IPS-18a (cell line): ENCODE measurements around the gene GMDS.
A peak's percentile ranks its signal among the peaks of the same experiment; 100 is the strongest.

ENCODE experiments used
- H3K27ac ChIP-seq: one replicate; pipeline ENCODE4 v1.5.1; 2013; ENCODE audit warnings: low read length
- H3K27me3 ChIP-seq: one replicate; pipeline ENCODE4 v1.6.1; 2013; ENCODE audit warnings: mild to moderate bottlenecking, low read length; ENCODE audit not compliant: control insufficient read depth, insufficient read depth
- H3K36me3 ChIP-seq: one replicate; pipeline ENCODE4 v1.6.1; 2013; ENCODE audit warnings: low read depth, low read length; ENCODE audit not compliant: control insufficient read depth
- H3K4me1 ChIP-seq: one replicate; pipeline ENCODE4 v1.6.1; 2013; ENCODE audit warnings: low read depth, low read length; ENCODE audit not compliant: control insufficient read depth
- H3K4me3 ChIP-seq: one replicate; pipeline ENCODE4 v1.5.1; 2013; ENCODE audit warnings: low read length
- H3K9ac ChIP-seq: one replicate; pipeline ENCODE4 v1.6.1; 2013; ENCODE audit warnings: mild to moderate bottlenecking, low read length, moderate library complexity
- H3K9me3 ChIP-seq: one replicate; pipeline ENCODE4 v1.6.1; 2013; ENCODE audit warnings: low read depth, low read length; ENCODE audit not compliant: control insufficient read depth

The GMDS gene

DNA sequence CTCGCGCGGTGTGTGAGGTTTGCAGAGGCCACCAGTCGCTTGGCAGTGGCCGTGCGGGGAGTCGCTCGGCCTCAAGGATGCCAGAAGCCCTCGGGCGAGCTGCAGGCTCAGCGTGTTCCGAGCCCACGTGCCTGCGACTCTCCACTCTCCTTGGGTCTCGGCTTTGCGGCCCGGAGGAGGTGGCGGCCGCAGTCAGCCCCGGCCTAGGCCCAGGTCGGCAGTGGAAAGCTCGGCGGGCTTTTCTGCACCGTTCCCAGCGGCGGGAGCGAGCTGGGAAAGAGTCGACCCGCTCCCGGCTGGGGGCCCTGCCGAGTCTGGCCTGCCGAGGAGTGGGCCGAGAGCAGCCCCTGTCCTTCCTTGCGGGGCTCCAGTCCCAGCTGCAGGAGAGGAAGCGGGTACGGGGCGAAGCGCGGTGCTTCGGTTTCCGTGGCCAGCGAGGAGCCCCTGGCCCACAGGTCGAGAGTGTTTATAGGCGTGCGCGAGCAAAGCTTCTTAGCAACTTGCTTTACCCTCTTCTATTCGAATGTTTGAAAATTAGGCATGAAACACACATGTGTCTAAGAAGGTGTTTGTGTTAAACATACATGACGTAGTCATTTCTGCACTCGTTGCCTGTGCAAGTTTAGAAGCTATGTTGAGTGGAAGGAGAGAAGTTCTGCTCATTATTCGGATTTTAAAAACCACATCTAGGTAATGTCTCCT lies 630.1 kb downstream of the GMDS start:
- no peak overlapping the region for H3K9ac ChIP-seq
- no peak overlapping the region for H3K27ac ChIP-seq
- peaks cover 7% of the 10 kb centered on the region for H3K9me3 ChIP-seq
- H3K27me3 ChIP-seq: peaks cover 100% of the 10 kb centered on the region
- peak overlapping the region; percentile 7 for H3K4me3 ChIP-seq
- no peaks in the 10 kb centered on the region for H3K36me3 ChIP-seq
- H3K4me1 ChIP-seq: peaks cover 10% of the 10 kb centered on the region

DNA sequence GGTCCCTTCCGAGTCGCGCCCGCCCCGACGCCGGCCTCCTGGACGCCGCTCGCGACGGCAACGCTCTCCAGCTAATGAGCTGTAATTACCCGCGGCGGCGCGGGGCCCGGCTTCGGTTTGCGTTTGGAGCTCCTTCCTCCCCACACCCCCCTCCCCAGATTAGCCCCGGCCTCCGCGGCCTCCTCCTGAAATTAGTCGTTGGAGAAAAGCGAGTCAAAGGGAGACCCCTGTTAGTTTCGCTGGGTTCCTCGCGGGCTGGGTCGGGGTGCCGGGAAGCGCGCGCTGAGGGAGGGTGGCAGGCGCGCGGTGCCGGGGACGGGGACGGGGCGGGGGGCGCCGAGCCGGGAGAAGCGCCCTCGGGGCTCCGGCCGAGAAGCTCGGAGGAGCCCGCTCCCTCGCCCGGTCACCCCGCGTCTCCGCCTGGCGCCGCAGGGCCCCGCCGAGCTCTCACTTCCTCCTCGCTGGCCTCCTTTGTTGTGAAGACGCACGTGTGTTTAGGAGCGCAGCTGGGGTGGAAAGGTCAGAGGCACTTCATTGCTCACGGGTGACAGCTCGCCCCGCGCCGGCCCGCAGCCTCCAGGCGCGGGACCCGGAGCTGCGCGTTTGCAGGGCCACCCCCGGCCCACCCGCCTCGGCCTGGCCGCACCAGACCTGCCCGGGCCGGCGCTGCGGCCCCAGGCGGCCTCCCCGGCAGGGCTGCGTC lies 630.8 kb downstream of the GMDS start:
- Histone ChIP-seq H3K9me3 (peaks cover 7% of the 10 kb centered on the region), H3K27me3 (peaks cover 98% of the 10 kb centered on the region), H3K36me3 (no peaks in the 10 kb centered on the region), H3K9ac (no peak overlapping the region), H3K27ac (no peak overlapping the region), H3K4me3 (peak overlapping the region; percentile 7), H3K4me1 (peaks cover 10% of the 10 kb centered on the region)

DNA sequence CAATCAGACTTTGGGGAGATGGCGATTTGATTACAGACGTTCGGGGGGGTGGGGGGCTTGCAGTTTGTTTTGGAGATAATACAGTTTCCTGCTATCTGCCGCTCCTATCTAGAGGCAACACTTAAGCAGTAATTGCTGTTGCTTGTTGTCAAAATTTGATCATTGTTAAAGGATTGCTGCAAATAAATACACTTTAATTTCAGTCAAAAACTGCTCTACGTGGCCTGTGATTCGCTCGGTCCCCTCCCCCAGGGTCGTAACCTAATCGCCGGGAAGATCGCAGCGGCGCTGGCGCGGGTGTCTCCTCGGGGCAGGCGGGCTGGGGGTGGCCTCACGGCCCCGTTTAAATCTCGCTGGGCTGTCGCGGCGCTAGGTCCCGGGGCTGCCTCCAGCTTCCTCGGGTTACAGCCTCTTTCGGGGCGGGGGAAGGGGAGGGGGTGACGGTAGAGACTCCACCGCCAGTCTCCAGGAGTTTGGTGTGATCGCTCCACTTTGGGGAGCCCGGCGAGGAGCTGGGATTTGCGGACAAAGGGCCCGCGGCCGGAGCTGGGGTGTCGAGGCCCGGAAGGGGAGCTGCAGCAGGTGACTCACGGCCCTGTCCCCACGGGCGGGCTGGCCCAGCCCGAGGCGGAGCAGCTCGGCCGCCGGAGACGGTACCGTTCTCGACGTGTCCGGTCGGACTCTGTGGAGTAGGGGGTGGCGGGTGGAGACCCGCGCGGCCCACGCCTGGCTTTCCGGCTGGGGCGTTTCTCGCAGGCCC lies 631.5 kb downstream of the GMDS start:
- Histone ChIP-seq H3K27me3 (peaks cover 97% of the 10 kb centered on the region), H3K27ac (no peak overlapping the region), H3K9me3 (peaks cover 7% of the 10 kb centered on the region), H3K36me3 (no peaks in the 10 kb centered on the region), H3K9ac (no peak overlapping the region), H3K4me1 (peaks cover 10% of the 10 kb centered on the region), H3K4me3 (peak overlapping the region; percentile 30)

DNA sequence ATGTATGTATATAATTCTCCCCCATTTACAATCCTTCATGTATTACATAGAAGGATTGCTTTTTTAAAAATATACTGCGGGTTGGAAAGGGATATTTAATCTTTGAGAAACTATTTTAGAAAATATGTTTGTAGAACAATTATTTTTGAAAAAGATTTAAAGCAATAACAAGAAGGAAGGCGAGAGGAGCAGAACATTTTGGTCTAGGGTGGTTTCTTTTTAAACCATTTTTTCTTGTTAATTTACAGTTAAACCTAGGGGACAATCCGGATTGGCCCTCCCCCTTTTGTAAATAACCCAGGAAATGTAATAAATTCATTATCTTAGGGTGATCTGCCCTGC lies 632.1 kb downstream of the GMDS start:
- peaks cover 97% of the 10 kb centered on the region for H3K27me3 ChIP-seq

DNA sequence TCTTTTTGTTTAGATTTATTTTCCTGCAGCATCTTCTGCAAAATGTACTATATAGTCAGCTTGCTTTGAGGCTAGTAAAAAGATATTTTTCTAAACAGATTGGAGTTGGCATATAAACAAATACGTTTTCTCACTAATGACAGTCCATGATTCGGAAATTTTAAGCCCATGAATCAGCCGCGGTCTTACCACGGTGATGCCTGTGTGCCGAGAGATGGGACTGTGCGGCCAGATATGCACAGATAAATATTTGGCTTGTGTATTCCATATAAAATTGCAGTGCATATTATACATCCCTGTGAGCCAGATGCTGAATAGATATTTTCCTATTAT lies 632.5 kb downstream of the GMDS start:
- Histone ChIP-seq H3K4me3 (no peak overlapping the region), H3K4me1 (peaks cover 13% of the 10 kb centered on the region), H3K9me3 (peaks cover 7% of the 10 kb centered on the region), H3K27me3 (peaks cover 97% of the 10 kb centered on the region), H3K27ac (no peak overlapping the region), H3K36me3 (no peaks in the 10 kb centered on the region), H3K9ac (no peak overlapping the region)

More for the DNA sequence above, 632.1 kb downstream of the GMDS start:
- H3K36me3 ChIP-seq: no peaks in the 10 kb centered on the region
- H3K9ac ChIP-seq: no peak overlapping the region
- no peak overlapping the region for H3K4me3 ChIP-seq
- H3K27ac ChIP-seq: no peak overlapping the region
- H3K9me3 ChIP-seq: peaks cover 7% of the 10 kb centered on the region
- H3K4me1 ChIP-seq: peaks cover 10% of the 10 kb centered on the region

DNA sequence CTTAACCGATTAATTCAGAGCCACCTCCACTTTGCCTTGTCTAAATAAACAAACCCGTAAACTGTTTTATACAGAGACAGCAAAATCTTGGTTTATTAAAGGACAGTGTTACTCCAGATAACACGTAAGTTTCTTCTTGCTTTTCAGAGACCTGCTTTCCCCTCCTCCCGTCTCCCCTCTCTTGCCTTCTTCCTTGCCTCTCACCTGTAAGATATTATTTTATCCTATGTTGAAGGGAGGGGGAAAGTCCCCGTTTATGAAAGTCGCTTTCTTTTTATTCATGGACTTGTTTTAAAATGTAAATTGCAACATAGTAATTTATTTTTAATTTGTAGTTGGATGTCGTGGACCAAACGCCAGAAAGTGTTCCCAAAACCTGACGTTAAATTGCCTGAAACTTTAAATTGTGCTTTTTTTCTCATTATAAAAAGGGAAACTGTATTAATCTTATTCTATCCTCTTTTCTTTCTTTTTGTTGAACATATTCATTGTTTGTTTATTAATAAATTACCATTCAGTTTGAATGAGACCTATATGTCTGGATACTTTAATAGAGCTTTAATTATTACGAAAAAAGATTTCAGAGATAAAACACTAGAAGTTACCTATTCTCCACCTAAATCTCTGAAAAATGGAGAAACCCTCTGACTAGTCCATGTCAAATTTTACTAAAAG lies 633.0 kb downstream of the GMDS start:
- peaks cover 15% of the 10 kb centered on the region for H3K4me1 ChIP-seq
- H3K36me3 ChIP-seq: no peaks in the 10 kb centered on the region
- H3K27me3 ChIP-seq: peaks cover 97% of the 10 kb centered on the region
- no peak overlapping the region for H3K27ac ChIP-seq
- no peak overlapping the region for H3K4me3 ChIP-seq
- H3K9me3 ChIP-seq: peaks cover 7% of the 10 kb centered on the region
- no peak overlapping the region for H3K9ac ChIP-seq

DNA sequence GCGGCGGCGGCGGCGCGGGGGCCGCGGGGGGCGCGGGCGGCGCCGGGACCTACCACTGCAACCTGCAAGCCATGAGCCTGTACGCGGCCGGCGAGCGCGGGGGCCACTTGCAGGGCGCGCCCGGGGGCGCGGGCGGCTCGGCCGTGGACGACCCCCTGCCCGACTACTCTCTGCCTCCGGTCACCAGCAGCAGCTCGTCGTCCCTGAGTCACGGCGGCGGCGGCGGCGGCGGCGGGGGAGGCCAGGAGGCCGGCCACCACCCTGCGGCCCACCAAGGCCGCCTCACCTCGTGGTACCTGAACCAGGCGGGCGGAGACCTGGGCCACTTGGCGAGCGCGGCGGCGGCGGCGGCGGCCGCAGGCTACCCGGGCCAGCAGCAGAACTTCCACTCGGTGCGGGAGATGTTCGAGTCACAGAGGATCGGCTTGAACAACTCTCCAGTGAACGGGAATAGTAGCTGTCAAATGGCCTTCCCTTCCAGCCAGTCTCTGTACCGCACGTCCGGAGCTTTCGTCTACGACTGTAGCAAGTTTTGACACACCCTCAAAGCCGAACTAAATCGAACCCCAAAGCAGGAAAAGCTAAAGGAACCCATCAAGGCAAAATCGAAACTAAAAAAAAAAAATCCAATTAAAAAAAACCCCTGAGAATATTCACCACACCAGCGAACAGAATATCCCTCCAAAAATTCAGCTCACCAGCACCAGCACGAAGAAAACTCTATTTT lies 633.7 kb downstream of the GMDS start:
- Histone ChIP-seq H3K36me3 (no peaks in the 10 kb centered on the region), H3K27me3 (peaks cover 97% of the 10 kb centered on the region), H3K4me3 (no peak overlapping the region), H3K27ac (no peak overlapping the region), H3K9ac (no peak overlapping the region), H3K9me3 (peaks cover 7% of the 10 kb centered on the region), H3K4me1 (peaks cover 21% of the 10 kb centered on the region)

DNA sequence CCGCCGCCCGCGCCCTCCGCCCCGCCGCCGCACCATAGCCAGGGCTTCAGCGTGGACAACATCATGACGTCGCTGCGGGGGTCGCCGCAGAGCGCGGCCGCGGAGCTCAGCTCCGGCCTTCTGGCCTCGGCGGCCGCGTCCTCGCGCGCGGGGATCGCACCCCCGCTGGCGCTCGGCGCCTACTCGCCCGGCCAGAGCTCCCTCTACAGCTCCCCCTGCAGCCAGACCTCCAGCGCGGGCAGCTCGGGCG lies 634.2 kb downstream of the GMDS start:
- Histone ChIP-seq H3K27me3 (peaks cover 97% of the 10 kb centered on the region), H3K9me3 (peaks cover 7% of the 10 kb centered on the region), H3K9ac (no peak overlapping the region), H3K4me3 (no peak overlapping the region), H3K36me3 (no peaks in the 10 kb centered on the region), H3K27ac (no peak overlapping the region), H3K4me1 (peaks cover 26% of the 10 kb centered on the region)

DNA sequence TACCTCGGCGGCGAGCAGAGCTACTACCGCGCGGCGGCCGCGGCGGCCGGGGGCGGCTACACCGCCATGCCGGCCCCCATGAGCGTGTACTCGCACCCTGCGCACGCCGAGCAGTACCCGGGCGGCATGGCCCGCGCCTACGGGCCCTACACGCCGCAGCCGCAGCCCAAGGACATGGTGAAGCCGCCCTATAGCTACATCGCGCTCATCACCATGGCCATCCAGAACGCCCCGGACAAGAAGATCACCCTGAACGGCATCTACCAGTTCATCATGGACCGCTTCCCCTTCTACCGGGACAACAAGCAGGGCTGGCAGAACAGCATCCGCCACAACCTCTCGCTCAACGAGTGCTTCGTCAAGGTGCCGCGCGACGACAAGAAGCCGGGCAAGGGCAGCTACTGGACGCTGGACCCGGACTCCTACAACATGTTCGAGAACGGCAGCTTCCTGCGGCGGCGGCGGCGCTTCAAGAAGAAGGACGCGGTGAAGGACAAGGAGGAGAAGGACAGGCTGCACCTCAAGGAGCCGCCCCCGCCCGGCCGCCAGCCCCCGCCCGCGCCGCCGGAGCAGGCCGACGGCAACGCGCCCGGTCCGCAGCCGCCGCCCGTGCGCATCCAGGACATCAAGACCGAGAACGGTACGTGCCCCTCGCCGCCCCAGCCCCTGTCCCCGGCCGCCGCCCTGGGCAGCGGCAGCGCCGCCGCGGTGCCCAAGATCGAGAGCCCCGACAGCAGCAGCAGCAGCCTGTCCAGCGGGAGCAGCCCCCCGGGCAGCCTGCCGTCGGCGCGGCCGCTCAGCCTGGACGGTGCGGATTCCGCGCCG lies 634.7 kb downstream of the GMDS start:
- Histone ChIP-seq H3K4me1 (peaks cover 32% of the 10 kb centered on the region), H3K27ac (no peak overlapping the region), H3K4me3 (no peak overlapping the region), H3K9me3 (peaks cover 5% of the 10 kb centered on the region), H3K9ac (no peak overlapping the region), H3K27me3 (peaks cover 97% of the 10 kb centered on the region), H3K36me3 (no peaks in the 10 kb centered on the region)

DNA sequence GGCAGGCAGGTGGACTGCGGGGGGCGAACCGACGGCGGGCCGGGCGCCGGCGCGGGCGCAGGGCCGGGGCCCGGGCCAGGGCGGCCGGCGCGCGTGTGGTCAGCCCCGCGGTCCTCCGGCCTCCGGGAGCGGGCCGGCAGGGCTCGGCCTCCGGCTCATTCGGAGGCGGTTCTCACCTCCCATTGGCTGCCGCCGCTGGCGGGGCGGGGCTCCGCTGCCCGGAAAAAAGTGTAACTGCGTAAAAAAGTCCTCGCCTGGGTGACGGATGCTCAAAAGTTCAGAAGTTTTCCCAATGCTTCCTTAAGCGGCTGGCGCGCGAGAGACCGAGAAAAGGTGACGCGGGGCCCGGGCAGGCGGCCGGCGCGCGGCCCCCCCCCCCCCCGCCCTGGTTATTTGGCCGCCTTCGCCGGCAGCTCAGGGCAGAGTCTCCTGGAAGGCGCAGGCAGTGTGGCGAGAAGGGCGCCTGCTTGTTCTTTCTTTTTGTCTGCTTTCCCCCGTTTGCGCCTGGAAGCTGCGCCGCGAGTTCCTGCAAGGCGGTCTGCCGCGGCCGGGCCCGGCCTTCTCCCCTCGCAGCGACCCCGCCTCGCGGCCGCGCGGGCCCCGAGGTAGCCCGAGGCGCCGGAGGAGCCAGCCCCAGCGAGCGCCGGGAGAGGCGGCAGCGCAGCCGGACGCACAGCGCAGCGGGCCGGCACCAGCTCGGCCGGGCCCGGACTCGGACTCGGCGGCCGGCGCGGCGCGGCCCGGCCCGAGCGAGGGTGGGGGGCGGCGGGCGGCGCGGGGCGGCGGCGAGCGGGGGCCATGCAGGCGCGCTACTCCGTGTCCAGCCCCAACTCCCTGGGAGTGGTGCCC lies 635.5 kb downstream of the GMDS start, which contains the start of gene FOXC1:
FOXC1 (plus strand) TSS at position 268 of the 849 bp plus-strand sequence; CDS start at position 799, 531 bp downstream.
- Histone ChIP-seq H3K27ac (no peak within 1 kb of the TSS), H3K9me3 (peaks cover 2% of the 10 kb centered on the region), H3K4me1 (peaks cover 35% of the 10 kb centered on the region), H3K4me3 (peak within 1 kb of the TSS; percentile 42), H3K36me3 (no peaks in the 10 kb centered on the region), H3K9ac (no peak within 1 kb of the TSS), H3K27me3 (peaks cover 97% of the 10 kb centered on the region)
